Right renal pelvis (tissue), 4 donors: Measurements from ENCODE around the gene MISFA. TPM values are rescaled to one million over a fixed set of nuclear protein-coding genes. Genes with fewer than 3 reads are reported as not detected.
"Not testable (repeated sequence)": the region's sequence is repeated elsewhere in the genome, so short reads cannot be mapped to it uniquely, and the experiment has no call there.

Experiments used
- DNase-seq, 4 donors: peaks; one replicate each; pipeline ENCODE4 v3.0.0-alpha.2; 2013; ENCODE audit warnings: low read depth in 4 of 4, low spot score in 3 of 4, missing footprints in 1 of 4
- polyA plus RNA-seq, 4 donors: library from polyadenylated mRNA; unstranded; fragments of 120-200 nt; gene quantifications; one replicate each; pipeline ENCODE4 v1.2.1, GENCODE V29; 2013; ENCODE audit not compliant: insufficient read length in 4 of 4

MISFA gene
- 1 to 10 TPM; 5.3 to 7.2 (median 5.7) TPM for polyA plus RNA-seq

DNA sequence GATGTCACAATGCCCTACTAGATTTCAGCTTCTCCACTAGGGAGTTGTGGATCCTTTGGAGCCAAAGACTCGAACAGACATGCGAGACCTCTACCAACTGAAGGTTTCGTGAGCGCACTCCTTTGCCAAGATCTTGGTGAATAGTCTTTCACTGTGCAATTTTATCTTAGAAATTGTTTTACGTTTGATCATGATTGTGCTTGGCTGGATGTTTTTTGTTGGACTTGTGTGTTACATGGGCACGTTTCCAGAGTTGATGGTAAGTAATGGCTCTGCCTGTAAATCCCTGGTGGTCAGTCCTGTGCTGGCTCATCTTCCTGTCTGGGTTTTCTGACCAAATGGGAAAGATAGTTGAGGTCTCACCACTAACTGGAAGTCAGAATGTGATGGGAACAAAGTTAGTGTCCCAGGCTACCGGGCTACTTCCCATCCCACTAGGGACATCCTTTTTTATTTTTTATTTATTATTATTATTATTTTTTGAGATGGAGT lies at the start of gene MISFA:
MISFA (plus strand) TSS at position 51 of the 492 bp plus-strand sequence; CDS start at position 191, 140 bp downstream.
- DNase-seq, result no peak

DNA sequence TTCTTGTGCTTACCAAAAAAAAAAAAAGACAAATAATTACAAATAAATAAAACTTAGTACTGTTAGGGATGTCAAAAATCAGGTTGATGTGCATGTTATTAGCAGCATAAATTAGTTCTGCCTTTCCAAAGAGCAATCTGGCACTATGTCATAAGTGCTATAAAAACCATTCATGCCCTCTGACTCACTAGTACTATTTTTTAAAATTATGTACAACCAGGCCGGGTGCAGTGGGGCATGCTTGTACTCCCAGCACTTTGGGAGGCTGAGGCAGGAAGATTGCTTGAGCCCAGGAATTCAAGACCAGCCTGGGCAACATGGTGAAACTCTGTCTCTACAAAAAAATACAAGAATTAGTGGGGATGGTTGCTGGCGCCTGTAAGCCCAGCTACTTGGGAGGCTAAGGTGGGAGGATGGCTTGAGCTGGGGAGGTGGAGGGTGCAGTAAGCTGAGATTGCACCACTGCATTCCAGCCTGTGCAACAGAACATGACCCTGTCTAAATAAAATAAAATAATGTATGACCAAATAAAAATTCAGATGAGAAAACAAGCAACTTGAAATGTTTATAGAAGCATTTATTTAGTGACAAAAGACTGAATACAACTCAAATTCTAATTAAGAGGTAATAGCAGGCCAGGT lies 36.4 kb upstream of the MISFA start:
- no peak for DNase-seq

DNA sequence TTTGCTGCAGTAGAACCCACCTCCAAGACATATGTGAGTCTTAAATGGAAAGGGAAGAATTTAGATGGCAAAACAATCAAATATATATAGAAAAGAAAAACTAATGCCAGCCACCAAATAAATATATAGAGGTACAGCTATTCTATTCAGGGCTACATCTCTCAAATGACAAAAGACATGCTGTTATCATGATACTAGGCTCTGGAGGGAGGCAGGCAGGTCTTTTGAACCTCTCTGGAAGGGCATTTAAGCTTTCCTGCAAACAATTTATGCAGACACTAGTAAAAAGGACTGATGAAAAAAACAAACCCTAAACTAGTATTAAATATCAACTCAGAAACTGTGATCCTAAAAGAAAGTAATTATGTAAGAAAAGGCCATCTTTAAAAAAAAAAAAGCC lies 35.4 kb upstream of the MISFA start:
- DNase-seq, result no peak

DNA sequence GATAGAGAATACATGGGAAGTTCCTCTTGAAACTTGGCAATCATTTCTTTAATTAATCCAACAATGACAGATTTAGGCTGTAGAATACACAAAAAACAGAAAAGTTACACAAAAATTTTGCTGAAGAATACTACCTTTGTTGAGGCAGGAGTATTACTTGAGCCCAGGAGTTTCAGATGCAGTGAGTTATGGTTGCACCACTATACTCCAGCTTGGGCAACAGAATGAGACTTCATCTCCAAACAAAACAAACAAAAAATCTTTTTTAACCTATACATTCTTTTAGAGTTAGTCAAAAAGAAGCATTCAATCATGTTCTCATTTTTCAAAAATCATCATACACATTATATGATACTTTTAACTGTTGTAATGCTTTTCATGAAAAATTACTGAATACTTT lies 33.2 kb upstream of the MISFA start:
- DNase-seq, result no peak

DNA sequence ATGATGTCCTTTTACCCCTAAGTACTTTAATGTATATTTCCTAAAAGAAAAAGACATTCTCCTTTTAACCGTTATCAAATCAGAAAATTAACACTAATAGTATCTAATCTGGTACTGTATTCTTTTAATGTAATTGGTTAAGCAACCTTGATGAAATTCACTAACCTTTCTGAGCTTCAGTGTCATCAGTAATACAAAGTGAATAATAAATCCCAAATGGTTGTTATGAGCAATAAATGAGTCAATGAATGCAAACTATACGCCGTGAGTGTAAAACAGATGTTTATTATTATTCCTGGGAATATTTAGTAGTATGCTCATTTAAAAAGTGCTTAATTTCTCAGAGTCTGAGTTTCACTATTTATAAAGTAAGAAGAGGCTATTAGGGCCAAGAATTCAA lies 32.5 kb upstream of the MISFA start:
- no peak for DNase-seq

DNA sequence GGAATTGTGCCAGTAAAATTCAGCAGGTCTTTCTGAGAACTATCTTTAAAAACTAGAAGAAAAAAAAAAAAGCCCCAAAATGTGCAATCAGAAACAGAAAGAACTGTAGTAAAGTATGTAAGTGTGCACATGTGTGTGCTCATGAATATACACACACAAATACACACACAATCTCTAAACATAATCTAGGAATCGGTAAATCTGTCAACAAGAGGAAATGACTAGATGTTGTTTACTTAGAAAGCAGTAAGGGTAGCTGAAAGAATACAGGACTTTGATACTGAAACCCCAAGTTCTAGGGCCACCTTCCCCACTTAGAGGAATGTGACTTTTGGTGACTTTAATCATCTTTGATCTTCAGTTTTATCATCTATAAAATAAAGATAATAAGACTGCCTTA lies 24.2 kb upstream of the MISFA start:
- DNase-seq, result no peak

DNA sequence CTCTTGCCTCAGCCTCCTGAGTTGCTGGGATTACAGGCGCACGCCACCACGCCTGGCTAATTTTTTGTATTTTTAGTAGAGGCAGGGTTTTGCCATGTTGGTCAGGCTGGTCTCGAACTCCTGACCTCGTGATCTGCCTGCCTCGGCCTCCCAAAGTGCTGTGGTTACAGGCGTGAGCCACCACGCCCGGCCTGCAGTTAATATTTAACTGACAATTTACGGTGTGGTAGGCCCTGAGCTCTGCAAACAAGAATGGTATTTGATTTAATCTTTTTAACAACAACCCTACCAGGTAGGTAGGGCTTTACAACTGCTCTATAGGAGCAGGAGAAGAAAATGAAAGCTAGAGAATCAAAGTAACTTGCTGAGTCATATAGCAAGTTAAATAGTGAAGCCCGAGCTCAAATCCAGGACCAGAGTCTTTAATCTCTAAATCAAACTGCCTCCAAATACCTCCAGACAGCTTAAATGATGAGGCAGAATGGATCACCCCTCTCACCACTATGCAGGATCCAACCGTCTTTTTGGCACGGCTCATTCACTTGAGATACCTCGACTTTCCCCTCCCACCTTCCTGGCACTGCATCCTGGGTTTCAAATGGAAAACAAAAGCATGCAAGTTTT lies 20.5 kb upstream of the MISFA start:
- DNase-seq, result no peak

DNA sequence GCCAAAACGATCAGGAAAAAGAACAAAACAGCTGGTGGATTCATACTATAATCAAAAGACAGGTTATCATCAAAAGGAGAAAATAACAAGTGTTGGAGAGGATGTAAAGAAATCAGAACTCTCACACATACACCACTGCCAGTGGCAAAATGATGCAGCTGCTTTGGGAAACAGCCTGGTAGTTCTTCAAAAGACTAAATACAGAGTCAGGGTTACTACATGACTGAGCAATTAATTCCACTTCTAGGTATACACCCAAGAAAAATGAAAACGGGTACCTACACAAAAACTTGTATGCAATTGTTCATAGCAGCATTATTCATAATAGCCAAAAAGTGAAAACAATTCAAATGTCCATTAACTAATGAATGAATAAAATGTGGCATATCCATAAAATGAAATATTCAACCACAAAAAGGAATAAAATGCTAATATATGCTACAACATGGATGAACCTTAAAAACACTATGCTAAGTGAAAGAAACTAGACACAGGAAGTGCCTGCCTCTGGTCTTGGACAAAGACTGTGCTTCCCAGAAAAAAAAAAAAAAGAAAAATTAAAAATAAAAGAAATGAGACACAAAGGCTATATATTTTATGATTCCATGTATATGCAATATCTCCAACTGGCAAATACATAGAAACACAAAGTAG lies 19.3 kb upstream of the MISFA start:
- DNase-seq, result no peak

DNA sequence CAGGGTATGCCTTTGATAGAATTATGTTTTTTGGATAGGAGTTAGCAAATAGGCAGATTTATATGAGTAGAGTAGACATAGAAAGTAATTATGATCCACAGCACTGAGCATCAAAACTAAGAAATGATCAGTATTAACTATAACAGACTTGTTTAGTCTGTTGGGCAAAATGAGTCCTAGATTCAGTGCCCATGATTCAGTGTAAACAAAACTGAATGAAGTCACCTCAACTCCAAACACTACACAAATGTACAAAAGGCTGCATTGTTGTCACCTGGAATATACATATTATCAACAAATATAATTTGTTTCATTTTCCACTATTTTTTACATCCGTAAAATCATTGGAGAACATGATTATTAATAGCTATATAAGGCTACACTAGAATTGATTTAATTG lies 17.8 kb upstream of the MISFA start:
- no peak for DNase-seq

DNA sequence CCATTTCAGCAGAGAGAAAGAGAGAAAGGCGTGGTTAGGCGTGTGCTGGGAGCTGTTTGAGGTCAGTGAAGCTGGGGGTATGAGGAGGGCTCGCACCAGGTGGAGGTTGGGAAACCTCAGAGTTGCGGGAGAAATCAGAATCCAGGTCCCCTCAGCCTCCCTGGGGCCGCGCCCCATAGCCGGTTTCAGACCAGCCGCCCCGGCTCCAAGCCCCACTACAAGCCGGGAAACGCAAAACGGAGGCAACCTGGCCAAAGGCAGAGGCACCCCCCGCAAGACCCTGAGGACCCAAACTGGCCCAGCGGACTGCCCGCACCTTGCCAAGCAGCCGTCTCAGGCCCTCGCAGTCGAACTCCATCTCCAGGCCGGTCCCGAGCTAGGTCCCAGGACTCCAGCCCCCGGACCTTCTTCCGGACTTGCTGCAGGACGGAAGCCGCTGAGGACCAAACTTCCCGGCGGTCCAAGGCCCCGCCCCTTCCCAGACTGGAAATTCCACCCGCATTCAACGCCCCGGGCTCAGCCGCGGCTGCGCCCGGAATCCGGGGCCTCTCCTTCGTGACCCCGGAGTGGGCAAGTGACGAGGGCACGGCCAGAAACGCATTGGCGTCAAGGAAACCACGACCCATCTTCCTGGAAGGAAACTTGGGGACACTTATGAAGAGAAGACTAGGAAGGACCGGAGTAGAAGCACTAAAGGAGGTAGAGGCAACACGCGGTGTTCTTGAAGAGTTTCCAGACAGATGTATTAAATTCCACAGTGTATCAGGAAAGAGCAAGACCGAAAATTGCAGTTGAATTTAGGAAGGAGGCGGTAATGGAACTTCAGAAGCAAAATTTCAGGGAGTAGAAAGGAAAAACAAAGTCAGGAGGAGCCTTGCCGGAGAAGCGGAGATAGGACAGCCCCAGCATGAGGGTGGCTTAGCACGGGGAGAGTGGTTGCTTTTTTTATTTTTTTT lies 11.0 kb upstream of the MISFA start, which contains the start of gene UEVLD:
UEVLD (minus strand) TSS at position 438 of the 956 bp plus-strand sequence; CDS start at position 358, 80 bp downstream.
- DNase-seq, result peak; percentile 80 to 84 (median 82)

DNA sequence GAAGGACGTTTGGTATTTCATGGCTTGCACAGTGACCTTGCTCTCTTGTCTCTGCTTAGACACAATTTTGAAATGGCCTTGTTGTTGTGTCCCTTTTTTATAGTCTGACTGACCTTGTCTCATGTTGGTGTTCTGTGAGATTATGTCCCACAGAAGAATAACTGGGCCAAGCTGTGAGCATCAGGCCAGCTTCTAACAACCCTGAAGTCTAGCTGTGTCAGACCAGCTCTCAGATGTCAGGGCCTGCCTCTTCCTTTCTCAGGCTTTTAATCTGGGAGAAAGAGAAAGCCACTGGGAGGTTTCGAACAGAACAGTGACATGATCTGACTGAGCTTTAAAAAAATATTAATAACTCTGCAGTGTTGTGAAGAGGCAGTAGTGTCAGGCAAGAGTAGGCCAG lies 9.0 kb upstream of the MISFA start:
- DNase-seq, result no peak

DNA sequence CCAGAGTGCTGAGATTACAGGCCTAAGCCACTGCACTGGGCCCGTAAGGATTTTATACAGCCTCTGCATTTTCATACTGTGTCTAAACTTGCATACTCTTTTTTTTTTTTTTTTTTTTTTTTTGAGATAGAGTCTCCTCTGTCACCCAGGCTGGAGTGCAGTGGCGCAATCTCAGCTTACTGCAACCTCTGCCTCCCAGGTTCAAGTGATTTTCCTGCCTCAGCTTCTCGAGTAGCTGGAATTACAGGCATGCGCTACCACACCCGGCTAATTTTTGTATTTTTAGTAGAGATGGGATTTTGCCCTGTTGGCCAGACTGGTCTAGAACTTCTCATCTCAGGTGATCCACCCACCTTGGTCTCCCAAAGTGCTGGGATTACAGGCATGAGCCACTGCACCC lies 5.5 kb upstream of the MISFA start:
- DNase-seq, result not testable (repeated sequence)

DNA sequence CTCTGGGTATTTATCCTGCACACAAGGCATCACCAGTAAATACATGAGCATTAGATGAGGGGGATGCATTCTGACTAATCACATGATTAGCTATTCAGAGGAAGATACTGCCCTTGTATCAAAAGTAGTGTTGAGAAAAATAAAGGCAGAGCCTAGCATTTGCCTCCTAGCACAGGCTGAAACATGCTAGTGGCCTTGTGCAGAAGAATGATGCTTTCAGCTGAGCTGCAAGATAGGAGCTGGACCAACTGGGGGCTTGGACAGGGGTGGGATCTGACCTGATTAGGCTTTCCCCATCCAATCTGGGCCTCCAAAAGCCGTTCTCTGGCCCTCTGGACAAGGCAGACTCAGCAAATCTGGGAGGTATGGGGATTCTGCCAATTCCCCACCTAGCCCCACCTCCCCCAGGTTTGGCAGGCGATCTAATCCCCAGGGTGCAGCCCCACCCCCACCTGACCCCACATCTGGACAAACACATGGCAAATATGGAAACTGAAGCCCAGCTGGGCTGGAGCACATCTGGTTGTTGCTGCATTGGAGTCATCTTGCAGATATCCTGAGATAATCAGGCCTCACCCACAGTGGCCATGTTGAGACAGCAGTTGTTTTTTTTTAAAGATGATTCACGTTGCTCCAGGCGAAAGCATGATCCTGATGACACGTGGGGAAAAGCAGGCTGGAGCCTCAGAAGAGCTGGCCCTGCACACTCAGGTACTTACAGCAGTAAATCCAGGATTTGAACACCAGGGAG lies 4.4 kb upstream of the MISFA start:
- no peak for DNase-seq

DNA sequence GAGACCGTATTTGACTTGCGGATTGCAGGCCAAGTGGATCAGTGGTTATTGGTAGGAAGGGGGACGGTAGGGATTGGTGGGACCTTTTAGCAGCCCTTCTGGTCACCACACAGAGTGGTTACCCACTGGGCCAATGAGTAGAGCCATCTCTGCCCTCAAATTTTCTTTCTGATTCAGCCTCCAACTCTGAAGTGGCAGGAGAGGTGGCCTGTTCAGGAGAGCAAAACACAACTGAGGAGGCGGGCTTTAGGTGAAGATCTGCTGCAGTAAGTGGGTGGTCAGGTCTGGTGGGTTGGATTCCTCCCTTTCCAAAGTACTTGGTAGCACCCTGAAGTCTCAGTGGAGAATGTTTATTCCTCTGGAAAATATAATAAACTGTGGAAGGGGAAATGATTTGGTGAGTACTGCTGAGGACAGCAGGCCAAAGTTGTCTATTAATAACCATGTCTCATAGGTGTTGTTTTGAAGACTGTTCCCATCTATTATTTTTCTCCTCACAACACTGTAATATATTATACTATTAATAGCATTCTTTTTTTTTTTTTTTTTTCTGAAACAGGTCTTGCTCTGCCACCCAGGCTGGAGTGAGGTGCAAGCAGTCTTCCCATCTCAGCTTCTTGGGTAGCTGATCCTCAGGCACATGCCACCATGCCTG lies 1.5 kb downstream of the MISFA start:
- no peak for DNase-seq

DNA sequence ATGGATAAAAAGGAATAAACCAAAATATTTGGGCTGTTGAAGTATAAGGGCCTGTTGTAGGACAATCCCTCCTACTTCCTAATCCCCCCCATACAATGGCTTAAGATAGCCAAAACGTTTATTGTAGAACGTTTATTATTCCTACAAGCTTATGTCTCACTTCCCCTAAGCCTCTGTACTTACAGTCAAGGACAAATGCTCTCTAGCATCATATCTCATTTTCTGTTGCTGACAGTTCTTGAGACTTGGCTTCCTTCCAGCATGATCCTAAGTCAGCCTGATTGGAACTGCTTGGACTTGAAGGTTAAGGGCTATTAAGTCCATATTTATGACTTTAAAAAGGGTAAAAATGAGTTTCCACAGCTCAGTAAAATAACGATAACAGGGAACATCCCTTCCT lies 8.8 kb downstream of the MISFA start:
- DNase-seq, result no peak

DNA sequence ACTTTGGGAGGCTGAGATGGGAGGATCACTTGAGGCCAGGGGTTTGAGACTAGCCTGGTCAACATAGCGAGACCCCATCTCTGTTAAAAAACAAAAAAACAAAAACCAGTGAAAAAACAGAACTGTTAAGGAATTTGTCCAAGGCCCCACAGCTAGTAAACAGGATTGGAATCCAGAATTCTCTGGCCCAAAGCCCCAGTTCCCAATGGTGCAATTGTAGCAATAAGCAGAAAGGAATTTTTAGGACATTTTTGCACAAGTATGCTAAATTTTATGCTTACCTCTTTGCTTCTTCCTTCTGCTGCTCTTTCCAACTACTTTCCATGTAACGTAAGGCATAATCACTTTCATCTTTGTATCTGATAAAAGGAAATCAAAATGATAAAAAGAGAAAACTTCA lies 11.6 kb downstream of the MISFA start:
- DNase-seq, result no peak

DNA sequence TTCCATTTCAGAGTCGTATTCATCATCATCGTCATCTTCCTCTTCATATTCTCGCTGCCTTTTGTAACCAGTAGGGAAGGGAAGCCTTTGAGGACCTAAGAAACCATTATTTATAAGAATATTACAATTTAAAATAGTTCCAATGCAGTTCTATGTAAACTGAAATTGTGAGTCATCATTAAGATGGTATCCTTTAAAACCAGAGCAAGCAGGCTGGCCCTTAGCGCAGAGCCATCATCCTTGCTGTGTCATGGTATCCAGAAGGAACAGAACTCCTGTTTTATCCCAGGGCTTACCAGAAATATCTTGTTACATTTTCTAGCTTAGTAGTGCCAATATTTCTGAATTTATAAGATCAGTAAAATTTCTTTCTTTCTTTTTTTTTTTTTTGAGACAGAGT lies 12.8 kb downstream of the MISFA start:
- DNase-seq, result no peak

DNA sequence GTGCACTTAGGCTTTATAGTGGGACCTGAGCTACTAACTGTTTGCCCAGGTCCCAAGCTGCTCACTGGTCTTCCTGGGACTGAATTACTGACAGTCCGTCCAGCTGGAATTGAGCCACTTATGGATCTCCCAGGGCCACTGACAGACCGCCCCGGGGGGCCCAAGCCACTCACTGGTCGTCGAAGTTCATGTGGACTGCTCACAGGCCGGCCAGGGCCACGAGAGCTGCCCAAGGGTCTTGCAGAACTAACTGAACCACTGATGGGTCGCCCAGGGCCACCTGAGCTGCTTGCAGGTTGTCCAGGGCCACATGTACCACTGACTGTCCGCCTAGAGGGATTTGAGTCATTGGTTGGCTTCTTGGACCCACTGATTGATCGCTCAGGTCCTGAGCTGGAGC lies 15.1 kb downstream of the MISFA start:
- DNase-seq, result no peak

DNA sequence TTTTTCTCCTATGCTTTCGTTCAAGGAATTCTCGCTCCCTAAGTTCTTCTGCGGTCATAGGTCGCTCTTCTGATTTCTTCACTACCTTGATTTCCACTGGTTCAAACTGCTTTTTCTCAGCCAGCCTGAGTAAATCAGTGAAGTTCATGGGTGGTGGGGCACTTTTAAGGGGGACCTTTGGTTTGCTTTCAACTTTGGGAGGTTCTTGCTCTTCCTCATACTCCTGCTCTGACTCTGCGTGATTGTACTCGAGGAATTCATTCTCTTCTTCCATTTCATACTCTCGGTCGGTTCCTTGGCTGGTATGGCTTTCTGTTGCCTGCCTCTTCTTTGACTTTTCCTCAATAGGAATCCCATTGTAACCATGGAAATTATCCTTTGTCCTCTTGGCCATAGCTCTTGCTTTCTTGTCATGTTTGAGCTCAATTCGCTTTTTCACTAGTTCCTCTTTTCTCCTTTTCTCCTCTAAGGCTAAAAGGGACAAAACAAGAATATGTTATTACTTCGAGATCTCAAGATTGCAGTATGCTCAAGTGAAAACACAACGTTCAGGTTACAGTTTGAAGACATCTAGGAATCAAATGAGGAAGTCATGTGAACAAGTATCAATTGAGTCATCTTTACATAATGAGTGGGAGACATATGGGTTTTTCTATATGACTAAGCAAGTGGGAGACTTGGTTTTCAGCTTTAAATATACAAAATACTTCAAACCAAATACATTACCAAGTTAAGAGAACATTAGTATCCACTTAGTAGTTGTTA lies 16.2 kb downstream of the MISFA start:
- no peak for DNase-seq
